ENCODE results near the gene UBL7.

The UBL7 gene

DNA sequence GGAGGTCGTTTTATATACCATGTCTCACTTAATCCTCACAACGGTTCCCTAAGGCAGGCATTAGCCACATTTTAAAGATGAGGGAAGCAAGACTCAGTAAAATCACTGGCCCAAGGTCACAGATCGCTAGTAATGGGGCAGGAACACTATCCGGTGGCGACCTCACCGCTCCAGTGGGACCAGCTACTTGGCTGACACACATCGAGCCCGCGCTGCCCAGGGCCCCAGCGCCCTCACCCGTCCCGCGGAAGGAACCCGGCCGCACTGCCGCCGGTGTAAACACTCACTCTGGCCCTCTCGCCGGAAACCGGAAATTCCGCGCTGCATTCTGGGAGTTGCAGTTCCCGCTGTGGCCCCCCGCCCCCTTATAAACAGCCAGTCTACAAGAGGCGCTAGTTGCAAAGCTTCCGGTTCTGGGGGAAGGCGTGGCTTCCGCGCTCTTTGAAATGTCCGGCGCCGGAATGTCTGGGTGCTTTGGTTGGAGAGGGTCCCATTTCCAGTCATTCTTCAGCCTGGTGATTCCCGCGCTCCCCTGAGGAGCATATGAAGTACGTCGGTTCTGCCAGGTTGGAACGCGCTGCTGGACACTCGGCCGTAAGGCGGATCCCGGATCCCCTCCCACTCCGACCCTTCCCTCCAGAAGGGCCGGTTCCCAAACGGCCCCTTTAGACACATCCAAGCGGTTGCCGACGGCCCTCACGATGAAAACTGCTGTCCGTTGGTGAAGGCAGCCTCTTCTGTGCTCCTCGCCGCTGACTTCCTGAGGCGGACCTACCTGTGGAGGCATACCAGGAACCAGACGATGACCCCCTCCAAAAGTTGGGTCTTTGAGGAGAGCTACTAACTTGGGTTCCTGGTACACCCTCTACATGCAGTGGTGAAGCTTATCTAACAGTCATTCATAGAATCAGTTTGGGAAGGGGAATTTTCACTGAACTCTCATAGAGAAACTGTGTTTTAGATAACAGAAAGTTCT, at the start of gene UBL7:
Gene UBL7, minus strand, starts transcription at position 290 of the 976 bp plus-strand sequence. CDS start 2,293 bp downstream, outside the sequence.
- Histone ChIP-seq H3K4me3 (ENCODE audit: low read depth in 1 of 2, low read length in 1 of 2) (peak within 1 kb of the TSS; percentile 80 to 81), H3K27ac (peak within 1 kb of the TSS; percentile 89), H3K4me1 (ENCODE audit: control insufficient read depth in 1 of 2, insufficient read depth in 1 of 2, low read depth in 1 of 2, low read length in 1 of 2) (peaks cover 20 to 30% of the 10 kb centered on the region in 2 experiments), H3K36me3 (peaks cover 22% of the 10 kb centered on the region), H3K27me3 (no peaks in the 10 kb centered on the region), H3K9me3 (no peaks in the 10 kb centered on the region)
- peak; percentile 62 for TF ChIP-seq CTCF (IDR thresholded peaks at IDR 0.05)

- H3K4me3 ChIP-seq (ENCODE audit: low read depth in 1 of 2, low read length in 1 of 2) = no peak overlapping the region
- no peaks in the 10 kb centered on the region for H3K27me3 ChIP-seq
These were observed 45.5 kb upstream of the UBL7 start for GRCh38 chr15:74506515-74506840.

GRCh38 chr15:74505837-74506514, 45.0 kb upstream of the UBL7 start:
- H3K9me3 ChIP-seq = no peaks in the 10 kb centered on the region
- no peaks in the 10 kb centered on the region for H3K36me3 ChIP-seq
- TF ChIP-seq CTCF (IDR thresholded peaks at IDR 0.05) = no peak
- H3K4me1 ChIP-seq (ENCODE audit: control insufficient read depth in 1 of 2, insufficient read depth in 1 of 2, low read depth in 1 of 2, low read length in 1 of 2) = peaks cover 3 to 7% of the 10 kb centered on the region in 2 experiments
- no peaks in the 10 kb centered on the region for H3K27me3 ChIP-seq
- no peak overlapping the region for H3K27ac ChIP-seq
- no peak overlapping the region for H3K4me3 ChIP-seq (ENCODE audit: low read depth in 1 of 2, low read length in 1 of 2)

More at GRCh38 chr15:74506515-74506840, 45.5 kb upstream of the UBL7 start:
- no peak for TF ChIP-seq CTCF (IDR thresholded peaks at IDR 0.05)
- Histone ChIP-seq H3K36me3 (no peaks in the 10 kb centered on the region), H3K27ac (no peak overlapping the region), H3K4me1 (ENCODE audit: control insufficient read depth in 1 of 2, insufficient read depth in 1 of 2, low read depth in 1 of 2, low read length in 1 of 2) (peaks cover 8 to 12% of the 10 kb centered on the region in 2 experiments), H3K9me3 (no peaks in the 10 kb centered on the region)

- no peak overlapping the region for H3K27ac ChIP-seq
- no peaks in the 10 kb centered on the region for H3K36me3 ChIP-seq
- peaks cover 0 to 3% of the 10 kb centered on the region in 2 experiments for H3K4me1 ChIP-seq (ENCODE audit: control insufficient read depth in 1 of 2, insufficient read depth in 1 of 2, low read depth in 1 of 2, low read length in 1 of 2)
- H3K4me3 ChIP-seq (ENCODE audit: low read depth in 1 of 2, low read length in 1 of 2) = no peak overlapping the region
- TF ChIP-seq CTCF (IDR thresholded peaks at IDR 0.05) = no peak
- H3K27me3 ChIP-seq = no peaks in the 10 kb centered on the region
- H3K9me3 ChIP-seq = no peaks in the 10 kb centered on the region
These were observed 43.9 kb upstream of the UBL7 start for GRCh38 chr15:74504836-74505235.

- Histone ChIP-seq H3K4me1 (ENCODE audit: control insufficient read depth in 1 of 2, insufficient read depth in 1 of 2, low read depth in 1 of 2, low read length in 1 of 2) (no peaks in the 10 kb centered on the region), H3K9me3 (no peaks in the 10 kb centered on the region), H3K27me3 (no peaks in the 10 kb centered on the region), H3K27ac (no peak overlapping the region), H3K36me3 (no peaks in the 10 kb centered on the region), H3K4me3 (ENCODE audit: low read depth in 1 of 2, low read length in 1 of 2) (no peak overlapping the region)
- TF ChIP-seq CTCF (IDR thresholded peaks at IDR 0.05) = no peak
These were observed 43.5 kb upstream of the UBL7 start for GRCh38 chr15:74504418-74504817.
